ENCODE measurements around the gene OAS2. TPM values are rescaled to one million over a fixed set of nuclear protein-coding genes. Genes with fewer than 3 reads are reported as not detected.

Gene OAS2
- total and polyA plus RNA-seq, 2 donors (not counting 1 experiment from before 2014, with no cell fraction given), result 31.6 to 59.3 TPM

- Histone ChIP-seq H4K20me1 (ENCODE audit: control insufficient read depth, insufficient read depth, low read length, poor library complexity, severe bottlenecking) (no peaks in the 10 kb centered on the region), H3K9ac (ENCODE audit: low read length) (no peak overlapping the region), H3K27me3 (replicated peaks in 1 of 4; ENCODE audit: control extremely low read depth in 1 of 4, control insufficient read depth in 3 of 4, insufficient read depth in 4 of 4, low read length in 3 of 4) (no peaks in the 10 kb centered on the region), H3K4me3 (ENCODE audit: control extremely low read depth in 1 of 5, extremely low read depth in 1 of 5, insufficient read depth in 1 of 5, low read depth in 2 of 5, low read length in 4 of 5) (no peak overlapping the region), H3K4me2 (replicated peaks; ENCODE audit: low read depth, low read length, poor library complexity, severe bottlenecking) (no peak overlapping the region), H3K79me2 (ENCODE audit: control insufficient read depth, insufficient read depth, low read length) (peaks cover 4% of the 10 kb centered on the region), H2AFZ (ENCODE audit: insufficient read depth, low read depth, low read length, poor library complexity, severe bottlenecking) (no peak overlapping the region), H3K36me3 (replicated peaks in 1 of 2; ENCODE audit: control extremely low read depth in 1 of 2, control insufficient read depth in 1 of 2, extremely low read depth in 1 of 2, insufficient read depth in 2 of 2, low read length in 1 of 2) (peaks cover 0 to 35% of the 10 kb centered on the region in 2 experiments), H3K9me3 (ENCODE audit: control extremely low read depth in 1 of 3, control insufficient read depth in 2 of 3, insufficient read depth in 1 of 3, low read length in 2 of 3) (no peaks in the 10 kb centered on the region), H3K27ac (ENCODE audit: low read length in 2 of 2) (no peak overlapping the region), H3K4me1 (ENCODE audit: control insufficient read depth in 2 of 2, insufficient read depth in 2 of 2, low read length in 2 of 2) (peaks cover 0 to 8% of the 10 kb centered on the region in 2 donors)
- no peaks in the 10 kb centered on the region for H3K27me3 Mint-ChIP-seq
- 100% methylated on average over 2 of the region's 2 CpGs for WGBS (ENCODE audit: insufficient coverage)
- DNase-seq (no peak), ATAC-seq (ENCODE audit: low read depth) (no peak)
- H3K4me1 Mint-ChIP-seq, result peaks cover 9% of the 10 kb centered on the region
- no peak overlapping the region for H3K27ac Mint-ChIP-seq
- H3K9me3 Mint-ChIP-seq (ENCODE audit: insufficient read depth), result no peaks in the 10 kb centered on the region
- H3K4me3 Mint-ChIP-seq, result no peak overlapping the region
- intact Hi-C loops (cut with micrococcal nuclease), result no loop called here
- TF ChIP-seq, protein P1, sequence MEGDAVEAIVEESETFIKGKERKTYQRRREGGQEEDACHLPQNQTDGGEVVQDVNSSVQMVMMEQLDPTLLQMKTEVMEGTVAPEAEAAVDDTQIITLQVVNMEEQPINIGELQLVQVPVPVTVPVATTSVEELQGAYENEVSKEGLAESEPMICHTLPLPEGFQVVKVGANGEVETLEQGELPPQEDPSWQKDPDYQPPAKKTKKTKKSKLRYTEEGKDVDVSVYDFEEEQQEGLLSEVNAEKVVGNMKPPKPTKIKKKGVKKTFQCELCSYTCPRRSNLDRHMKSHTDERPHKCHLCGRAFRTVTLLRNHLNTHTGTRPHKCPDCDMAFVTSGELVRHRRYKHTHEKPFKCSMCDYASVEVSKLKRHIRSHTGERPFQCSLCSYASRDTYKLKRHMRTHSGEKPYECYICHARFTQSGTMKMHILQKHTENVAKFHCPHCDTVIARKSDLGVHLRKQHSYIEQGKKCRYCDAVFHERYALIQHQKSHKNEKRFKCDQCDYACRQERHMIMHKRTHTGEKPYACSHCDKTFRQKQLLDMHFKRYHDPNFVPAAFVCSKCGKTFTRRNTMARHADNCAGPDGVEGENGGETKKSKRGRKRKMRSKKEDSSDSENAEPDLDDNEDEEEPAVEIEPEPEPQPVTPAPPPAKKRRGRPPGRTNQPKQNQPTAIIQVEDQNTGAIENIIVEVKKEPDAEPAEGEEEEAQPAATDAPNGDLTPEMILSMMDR (IDR thresholded peaks at IDR 0.05), result no peak
- no peak for TF ChIP-seq EZH2 (IDR thresholded peaks at IDR 0.05; ENCODE audit: borderline replicate concordance, insufficient read depth, low read depth, low read length, poor library complexity, severe bottlenecking)
- ChIA-PET CTCF (no interaction called here), POLR2A (no interaction called here)
Measured at GRCh38 chr12:112970391-112970790, 7.9 kb upstream of the OAS2 start.

- POLR2A ChIA-PET, result no interaction called here
Measured at GRCh38 chr12:112971248-112971647, 7.1 kb upstream of the OAS2 start.

More at GRCh38 chr12:112971248-112971647, 7.1 kb upstream of the OAS2 start:
- no peak for ATAC-seq (ENCODE audit: low read depth)
- no peaks in the 10 kb centered on the region for H3K27me3 ChIP-seq (replicated peaks in 1 of 4; ENCODE audit: control extremely low read depth in 1 of 4, control insufficient read depth in 3 of 4, insufficient read depth in 4 of 4, low read length in 3 of 4)
- H3K27ac ChIP-seq (ENCODE audit: low read length in 2 of 2), result no peak overlapping the region
- peaks cover 0 to 8% of the 10 kb centered on the region in 2 donors for H3K4me1 ChIP-seq (ENCODE audit: control insufficient read depth in 2 of 2, insufficient read depth in 2 of 2, low read length in 2 of 2)
- no peak for DNase-seq
- CTCF ChIA-PET, result no interaction called here
- no peaks in the 10 kb centered on the region for H3K27me3 Mint-ChIP-seq
- 31% methylated on average over 1 of the region's 5 CpGs for WGBS (ENCODE audit: insufficient coverage)
- no peak overlapping the region for H3K4me2 ChIP-seq (replicated peaks; ENCODE audit: low read depth, low read length, poor library complexity, severe bottlenecking)
- intact Hi-C loops (cut with micrococcal nuclease), result no loop called here
- TF ChIP-seq, protein P1 (IDR thresholded peaks at IDR 0.05), result no peak
- TF ChIP-seq EZH2 (IDR thresholded peaks at IDR 0.05; ENCODE audit: borderline replicate concordance, insufficient read depth, low read depth, low read length, poor library complexity, severe bottlenecking), result no peak
- no peak overlapping the region for H2AFZ ChIP-seq (ENCODE audit: insufficient read depth, low read depth, low read length, poor library complexity, severe bottlenecking)
- no peak overlapping the region for H3K4me3 ChIP-seq (ENCODE audit: control extremely low read depth in 1 of 5, extremely low read depth in 1 of 5, insufficient read depth in 1 of 5, low read depth in 2 of 5, low read length in 4 of 5)
- no peak overlapping the region for H3K4me3 Mint-ChIP-seq
- peaks cover 0 to 30% of the 10 kb centered on the region in 2 experiments for H3K36me3 ChIP-seq (replicated peaks in 1 of 2; ENCODE audit: control extremely low read depth in 1 of 2, control insufficient read depth in 1 of 2, extremely low read depth in 1 of 2, insufficient read depth in 2 of 2, low read length in 1 of 2)
- peaks cover 4% of the 10 kb centered on the region for H3K79me2 ChIP-seq (ENCODE audit: control insufficient read depth, insufficient read depth, low read length)
- H3K9ac ChIP-seq (ENCODE audit: low read length), result no peak overlapping the region
- peak overlapping the region; percentile 46 for H3K27ac Mint-ChIP-seq
- no peaks in the 10 kb centered on the region for H3K9me3 Mint-ChIP-seq (ENCODE audit: insufficient read depth)
- H3K4me1 Mint-ChIP-seq, result peaks cover 9% of the 10 kb centered on the region
- no peaks in the 10 kb centered on the region for H4K20me1 ChIP-seq (ENCODE audit: control insufficient read depth, insufficient read depth, low read length, poor library complexity, severe bottlenecking)
- no peaks in the 10 kb centered on the region for H3K9me3 ChIP-seq (ENCODE audit: control extremely low read depth in 1 of 3, control insufficient read depth in 2 of 3, insufficient read depth in 1 of 3, low read length in 2 of 3)
